ENCODE measurements around the gene TTI1.

The TTI1 gene

GRCh38 chr20:38033330-38034107 lies at the start of gene TTI1, which contains the start of gene RPRD1B:
TSS of gene TTI1 (minus strand) at chr20:38033456. CDS start at chr20:38013816, 19,640 bp downstream.
TSS of gene RPRD1B (plus strand) at chr20:38033746. CDS start at chr20:38033948, 202 bp downstream.
- DNase-seq: peak; percentile 98

DNA sequence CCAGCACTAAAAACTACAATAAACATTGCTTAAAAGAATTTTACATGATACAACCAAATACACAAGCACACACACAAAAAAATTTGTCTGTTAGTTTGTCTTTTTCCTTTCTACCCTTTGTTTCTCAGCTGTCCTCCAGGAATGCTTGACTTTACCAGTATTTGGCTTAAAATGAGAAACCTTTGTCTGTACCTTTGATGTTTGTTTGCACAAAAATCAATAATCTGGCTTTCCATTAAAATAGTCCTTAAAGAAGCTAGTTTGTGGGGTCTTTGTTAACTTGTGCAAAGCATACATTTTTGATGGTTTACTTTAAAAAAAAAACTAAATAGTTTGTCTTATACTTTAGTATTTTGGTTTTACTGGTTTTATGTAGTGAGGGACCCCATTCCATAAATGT lies 49.6 kb upstream of the TTI1 start:
- DNase-seq: no peak

DNA sequence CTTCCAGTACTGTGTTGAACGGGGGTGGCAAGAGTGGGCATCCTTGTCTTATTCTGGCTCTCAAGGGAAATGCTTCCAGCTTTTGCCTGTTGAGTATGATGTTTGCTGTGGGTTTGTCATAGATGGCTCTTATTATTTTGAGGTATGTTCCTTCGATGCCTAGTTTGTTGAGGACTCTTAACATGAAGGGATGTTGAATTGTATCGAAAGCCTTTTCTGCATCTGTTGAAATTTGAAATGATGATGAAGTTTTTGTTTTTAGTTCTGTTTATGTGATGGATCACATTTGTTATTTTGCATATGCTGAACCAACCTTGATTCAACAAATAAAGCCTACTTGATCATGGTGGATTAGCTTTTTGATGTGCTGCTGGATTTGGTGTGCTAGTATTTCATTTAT lies 48.3 kb upstream of the TTI1 start:
- DNase-seq: no peak

DNA sequence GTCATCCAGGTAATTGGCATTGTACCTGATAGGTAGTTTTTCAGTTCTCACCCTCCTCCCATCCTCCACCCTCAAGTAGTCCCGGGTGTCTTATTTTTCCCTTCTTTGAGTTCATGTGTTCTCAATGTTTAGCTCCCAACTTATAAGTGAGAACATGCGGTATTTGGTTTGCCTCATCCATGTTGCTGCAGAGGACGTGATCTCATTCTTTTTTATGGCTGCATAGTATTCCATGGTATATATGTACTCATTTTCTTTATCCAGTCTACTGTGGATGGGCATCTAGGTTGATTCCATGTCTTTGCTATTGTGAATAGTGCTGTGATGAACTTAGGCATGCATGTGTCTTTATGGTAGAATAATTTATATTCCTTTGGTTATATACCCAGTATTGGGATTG lies 46.1 kb upstream of the TTI1 start:
- no peak for DNase-seq

GRCh38 chr20:38078084-38078483 lies 44.8 kb upstream of the TTI1 start:
- DNase-seq: no peak

GRCh38 chr20:38076548-38076947 lies 43.3 kb upstream of the TTI1 start:
- DNase-seq: no peak

DNA sequence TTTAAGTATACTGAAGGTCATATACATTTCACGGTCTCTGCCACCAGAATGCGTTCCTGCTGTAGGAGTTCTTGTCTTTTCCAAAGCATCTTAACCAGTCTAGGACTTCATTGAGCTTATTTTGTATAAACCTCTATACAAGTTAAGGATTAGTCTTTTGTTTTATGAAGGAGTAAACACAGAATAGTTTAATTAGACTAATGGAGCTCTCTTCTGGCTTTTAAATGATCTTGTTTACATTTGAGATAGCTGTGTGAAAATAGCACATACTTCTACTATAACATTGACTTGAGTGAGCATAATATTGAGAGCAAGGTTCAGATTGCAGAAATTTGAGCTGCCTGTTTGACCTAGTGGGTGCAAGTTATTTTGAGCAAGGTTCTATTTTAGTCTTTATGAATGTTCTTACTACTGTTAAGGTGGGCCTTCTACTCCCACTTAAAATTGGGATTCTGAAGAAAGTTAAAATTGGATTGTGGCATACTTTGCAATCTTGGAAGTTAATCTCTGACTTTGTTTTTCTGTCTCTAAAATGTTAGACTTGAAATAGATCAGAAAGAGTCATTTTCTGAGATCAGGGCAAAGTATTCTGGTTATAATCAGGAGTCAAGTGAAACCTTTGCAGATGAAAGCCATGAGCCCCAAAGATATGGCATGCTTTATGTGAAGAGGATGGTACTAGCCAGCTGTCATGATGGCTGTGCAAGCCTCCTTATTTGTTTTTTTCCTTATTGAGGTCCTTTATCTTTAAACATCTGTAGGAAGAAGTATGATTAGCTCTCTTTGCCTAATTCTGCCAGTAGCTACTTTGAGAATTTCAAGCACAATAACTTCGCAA lies 42.1 kb upstream of the TTI1 start:
- DNase-seq: no peak

GRCh38 chr20:38073307-38074071 lies 40.2 kb upstream of the TTI1 start:
- DNase-seq: peak; percentile 18

- no peak for DNase-seq
Observed at GRCh38 chr20:38072898-38073297, 39.6 kb upstream of the TTI1 start.

DNA sequence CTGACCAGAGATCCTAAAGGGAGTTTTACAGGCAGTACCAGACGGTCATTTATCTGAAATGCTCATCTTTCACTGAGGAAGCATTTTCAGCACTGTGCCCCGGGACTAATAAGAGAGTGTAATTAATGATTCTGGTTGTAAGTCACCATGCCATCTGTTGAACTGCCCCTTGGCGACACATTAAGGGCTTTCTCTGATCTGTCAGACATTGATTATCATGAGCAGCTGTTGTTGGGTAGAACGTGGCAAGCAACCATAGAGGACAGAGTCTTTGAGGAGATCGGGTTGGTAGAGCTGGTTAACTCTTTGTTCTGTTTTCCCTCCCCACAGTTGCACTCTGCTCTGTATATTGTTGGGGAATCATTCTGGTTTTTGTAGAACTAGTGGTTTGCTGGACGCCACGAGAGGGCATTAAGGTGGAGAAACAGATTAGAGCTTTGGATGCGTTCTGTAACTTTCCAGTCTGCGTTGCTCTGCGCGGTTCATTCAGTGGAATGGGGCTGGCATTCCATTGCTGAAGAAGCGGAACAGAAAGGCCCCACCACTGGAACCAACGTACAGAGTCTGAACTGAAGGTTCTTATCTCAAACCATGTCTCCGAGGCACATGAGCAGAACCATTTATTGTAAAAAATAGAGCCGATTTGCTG lies 34.6 kb upstream of the TTI1 start:
- no peak for DNase-seq

DNA sequence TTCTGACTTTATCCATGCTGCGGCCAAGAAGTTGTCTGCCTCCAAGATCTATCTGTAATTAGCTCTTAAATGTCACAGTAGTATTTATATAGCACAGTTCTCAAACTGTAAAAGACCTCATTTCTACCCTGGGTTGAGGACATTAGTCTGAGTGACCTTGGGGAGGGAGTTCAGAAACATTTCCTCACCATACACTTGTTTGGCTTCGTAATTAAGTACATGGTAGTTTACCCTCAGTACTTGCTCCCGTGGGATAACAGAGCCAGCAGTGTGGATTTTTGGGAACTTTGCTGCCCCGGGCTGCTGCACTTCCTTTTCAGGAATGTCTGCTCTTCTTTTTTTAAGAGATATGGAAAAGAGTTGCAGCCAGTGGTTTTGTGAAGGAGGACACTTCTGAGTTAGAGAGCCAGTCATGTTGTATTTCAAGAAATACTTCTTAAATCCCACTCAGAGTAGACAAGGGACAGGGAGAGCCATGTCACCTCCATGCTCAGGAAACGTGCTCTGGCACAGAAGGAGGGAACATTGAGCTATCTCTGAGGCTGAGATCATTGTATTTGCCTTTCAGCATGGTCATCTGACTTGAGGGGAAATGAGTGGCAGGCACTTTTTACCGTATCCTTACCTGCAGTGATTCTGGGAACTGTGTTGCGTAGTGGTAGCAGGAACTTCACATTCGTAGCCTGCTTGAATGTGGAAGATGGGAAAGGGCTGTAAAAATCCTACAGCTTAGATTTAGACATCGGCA lies 33.9 kb upstream of the TTI1 start:
- no peak for DNase-seq

- no peak for DNase-seq
Observed at GRCh38 chr20:38065764-38066375, 32.6 kb upstream of the TTI1 start.

- no peak for DNase-seq
Observed at GRCh38 chr20:38063911-38064530, 30.8 kb upstream of the TTI1 start.

DNA sequence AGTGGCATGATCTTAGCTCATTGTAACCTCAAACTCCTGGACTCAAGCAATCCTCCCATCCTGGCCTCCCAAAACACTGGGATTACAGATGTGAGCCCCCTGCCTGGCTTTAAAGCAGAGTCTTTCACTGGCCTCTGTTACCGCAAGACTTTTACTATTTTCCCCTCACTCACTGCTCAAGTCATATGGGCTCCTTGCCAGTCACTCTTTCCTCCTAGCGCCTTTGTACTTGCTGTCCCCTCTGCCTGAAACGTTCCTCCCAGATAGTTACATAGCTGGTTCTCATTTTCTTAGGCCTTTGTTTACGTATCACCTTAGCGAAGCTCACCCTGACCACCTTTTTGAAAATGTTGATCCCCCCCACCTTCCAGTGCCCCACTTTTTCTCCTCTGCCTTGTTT lies 29.6 kb upstream of the TTI1 start:
- no peak for DNase-seq

DNA sequence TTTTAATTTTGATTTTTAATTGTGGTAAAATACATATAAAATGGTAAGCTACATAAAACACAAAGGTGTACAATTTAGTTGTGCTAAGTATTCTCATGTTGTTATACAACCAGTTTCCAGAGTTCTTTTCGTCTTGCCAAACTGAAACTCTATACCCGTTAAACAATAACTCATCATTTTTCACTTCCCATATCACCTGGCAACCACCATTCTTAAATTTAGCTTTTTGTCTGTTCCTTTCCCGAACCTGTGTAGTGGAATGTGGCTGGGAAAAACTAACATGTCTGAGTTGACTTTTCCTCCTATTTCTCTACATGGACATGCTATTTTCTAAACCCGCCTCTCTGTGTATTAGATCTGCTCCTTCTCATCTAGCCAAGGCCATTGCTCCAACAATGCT lies 27.9 kb upstream of the TTI1 start:
- no peak for DNase-seq

DNA sequence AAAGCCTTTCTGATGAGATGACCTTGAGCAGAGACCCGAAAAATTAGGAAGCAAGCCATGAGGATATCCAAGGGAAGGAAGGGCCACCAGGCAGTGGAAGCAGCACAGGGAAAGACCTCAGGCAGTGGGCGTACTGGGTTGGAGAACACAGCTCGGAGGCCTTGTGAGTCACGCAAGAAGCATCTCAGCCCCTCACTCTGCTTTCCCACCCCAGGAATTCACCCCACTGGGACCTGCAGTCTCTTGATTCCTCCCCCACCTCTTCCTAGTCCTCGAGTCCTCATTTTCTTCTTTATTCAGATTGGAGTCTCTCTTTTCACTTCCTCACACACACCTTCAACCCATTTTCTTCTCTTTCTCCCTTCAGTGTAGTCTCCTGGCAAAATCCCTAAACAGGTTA lies 27.3 kb upstream of the TTI1 start:
- no peak for DNase-seq

GRCh38 chr20:38059832-38060231 lies 26.6 kb upstream of the TTI1 start:
- no peak for DNase-seq

GRCh38 chr20:38057351-38057972 lies 24.2 kb upstream of the TTI1 start:
- peak; percentile 65 for DNase-seq

DNA sequence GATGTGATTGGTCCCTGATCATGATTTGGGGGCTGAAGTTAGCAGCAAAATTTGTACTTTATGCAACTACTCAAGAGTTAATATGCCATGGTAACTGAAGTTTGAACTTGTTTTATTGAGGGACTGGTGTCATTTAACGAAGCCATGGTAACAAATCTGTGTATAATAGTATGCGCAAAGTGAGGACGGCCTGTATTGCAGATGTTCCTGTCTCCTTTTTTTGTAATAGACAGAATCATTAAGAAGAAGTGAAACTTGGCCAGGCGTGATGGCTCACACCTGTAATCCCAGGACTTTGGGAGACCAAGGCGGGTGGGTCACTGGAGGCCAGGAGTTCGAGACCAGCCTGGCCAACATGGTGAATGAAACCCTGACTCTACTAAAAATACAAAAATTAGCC lies 22.6 kb upstream of the TTI1 start:
- DNase-seq: no peak

- DNase-seq: no peak
Observed at GRCh38 chr20:38055294-38055693, 22.0 kb upstream of the TTI1 start.

- no peak for DNase-seq
Observed at GRCh38 chr20:38054647-38055046, 21.4 kb upstream of the TTI1 start.

Measured in NCI-H2171 (cell line).